ENCODE results near the gene KRT5. TPM values are rescaled to one million over a fixed set of nuclear protein-coding genes. Genes with fewer than 3 reads are reported as not detected.

Gene KRT5
- total RNA-seq, 2 donors from 2014 or later, result not detected

- no peak overlapping the region for H3K4me3 Mint-ChIP-seq
- H3K4me1 Mint-ChIP-seq, result no peaks in the 10 kb centered on the region
- no peaks in the 10 kb centered on the region for H3K36me3 Mint-ChIP-seq (ENCODE audit: low read depth)
- H3K9me3 Mint-ChIP-seq, result no peaks in the 10 kb centered on the region
- H3K27me3 Mint-ChIP-seq, result no peaks in the 10 kb centered on the region
- no peak for ATAC-seq (replicated peaks)
- no peak overlapping the region for H3K27ac Mint-ChIP-seq
These were observed 10.2 kb upstream of the KRT5 start for GRCh38 chr12:52530366-52530765.

DNA sequence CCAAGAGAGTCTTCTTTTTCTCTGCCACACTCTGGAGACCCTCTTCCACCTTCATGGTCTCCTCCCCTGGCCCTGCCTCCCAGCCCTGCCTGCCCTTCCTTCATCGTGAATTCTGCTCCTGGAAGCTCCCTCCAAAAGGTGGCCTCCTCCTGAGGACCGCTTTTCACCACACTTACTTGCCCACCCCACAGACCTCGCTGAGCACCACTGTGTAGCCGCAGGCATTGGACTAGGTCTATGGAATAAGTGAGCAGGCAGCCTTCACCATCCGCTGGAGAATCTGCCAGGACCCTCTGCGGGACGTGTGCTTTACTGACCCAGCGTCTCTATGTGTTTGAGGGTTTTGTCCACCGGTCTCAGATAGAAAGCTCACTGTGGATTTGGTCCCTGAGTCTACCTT lies 9.7 kb upstream of the KRT5 start:
- Mint-ChIP-seq H3K36me3 (ENCODE audit: low read depth) (no peaks in the 10 kb centered on the region), H3K27me3 (no peaks in the 10 kb centered on the region), H3K27ac (no peak overlapping the region), H3K4me3 (no peak overlapping the region), H3K4me1 (no peaks in the 10 kb centered on the region), H3K9me3 (no peaks in the 10 kb centered on the region)
- ATAC-seq (replicated peaks), result no peak

- no peak for ATAC-seq (replicated peaks)
- H3K4me3 Mint-ChIP-seq, result no peak overlapping the region
- no peaks in the 10 kb centered on the region for H3K27me3 Mint-ChIP-seq
- no peak overlapping the region for H3K27ac Mint-ChIP-seq
- no peaks in the 10 kb centered on the region for H3K4me1 Mint-ChIP-seq
- H3K9me3 Mint-ChIP-seq, result no peaks in the 10 kb centered on the region
- no peaks in the 10 kb centered on the region for H3K36me3 Mint-ChIP-seq (ENCODE audit: low read depth)
These were observed 9.2 kb upstream of the KRT5 start for GRCh38 chr12:52529417-52529816.

DNA sequence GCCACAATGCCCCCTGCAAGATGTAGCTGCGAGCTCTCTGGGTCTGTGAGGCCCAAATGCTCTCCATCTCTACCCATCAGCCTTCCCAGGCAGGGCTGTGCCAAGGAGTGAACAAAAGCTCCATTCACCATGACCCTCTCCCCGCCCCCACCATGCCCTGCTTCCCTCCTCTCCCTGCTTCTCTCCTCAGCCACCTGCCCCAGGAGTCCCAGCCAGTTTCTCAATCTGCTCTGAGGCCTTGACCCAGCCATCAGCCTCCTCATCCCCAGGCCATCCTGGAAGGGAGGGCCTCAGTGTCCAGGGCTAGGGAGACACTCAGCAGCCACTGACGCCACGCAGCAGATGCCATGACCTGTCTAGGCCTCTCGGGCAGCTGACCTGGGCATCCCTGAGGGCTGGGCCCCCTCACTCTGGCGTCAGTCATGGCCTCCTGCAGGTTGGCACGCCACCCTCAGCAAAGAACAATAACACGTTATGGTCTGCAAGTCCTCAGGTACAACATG lies 8.5 kb upstream of the KRT5 start:
- no peaks in the 10 kb centered on the region for H3K36me3 Mint-ChIP-seq (ENCODE audit: low read depth)
- no peaks in the 10 kb centered on the region for H3K27me3 Mint-ChIP-seq
- no peak overlapping the region for H3K4me3 Mint-ChIP-seq
- H3K9me3 Mint-ChIP-seq, result no peaks in the 10 kb centered on the region
- no peak for ATAC-seq (replicated peaks)
- H3K27ac Mint-ChIP-seq, result no peak overlapping the region
- H3K4me1 Mint-ChIP-seq, result no peaks in the 10 kb centered on the region

DNA sequence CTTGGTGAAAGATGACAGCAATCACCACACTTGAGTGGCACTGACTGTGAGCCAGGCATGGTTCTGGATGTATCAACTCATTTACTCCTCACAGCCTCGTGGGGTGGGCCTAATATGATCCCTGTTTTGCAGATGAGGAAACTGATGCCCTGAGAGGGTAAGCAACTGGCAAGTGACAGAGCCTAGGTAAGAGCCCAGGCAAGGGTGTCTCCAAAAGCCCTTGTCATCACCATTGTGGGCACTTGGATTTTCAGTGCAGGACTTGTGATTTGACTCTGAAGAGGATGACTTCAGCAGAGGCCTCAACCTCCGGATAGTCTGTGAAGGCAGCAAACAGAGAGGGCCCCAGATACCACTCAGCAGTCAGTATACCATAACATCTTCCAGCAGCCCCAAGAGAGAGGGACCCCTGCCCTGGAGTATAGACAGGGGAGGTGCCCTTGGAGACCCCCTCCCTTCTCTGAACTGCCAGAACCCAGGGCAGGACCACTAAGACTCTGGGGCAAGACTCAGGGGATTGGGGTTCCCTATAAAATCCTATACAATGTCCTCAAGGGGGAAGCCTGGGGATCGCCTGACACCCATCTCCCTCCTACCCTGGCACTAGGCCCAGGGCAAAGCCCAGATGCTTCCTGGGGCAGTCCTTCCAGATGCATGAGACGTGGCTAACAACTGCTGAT lies 7.1 kb upstream of the KRT5 start:
- Mint-ChIP-seq H3K36me3 (ENCODE audit: low read depth) (no peaks in the 10 kb centered on the region), H3K4me1 (no peaks in the 10 kb centered on the region), H3K4me3 (no peak overlapping the region), H3K27me3 (no peaks in the 10 kb centered on the region), H3K27ac (no peak overlapping the region), H3K9me3 (no peaks in the 10 kb centered on the region)
- no peak for ATAC-seq (replicated peaks)

DNA sequence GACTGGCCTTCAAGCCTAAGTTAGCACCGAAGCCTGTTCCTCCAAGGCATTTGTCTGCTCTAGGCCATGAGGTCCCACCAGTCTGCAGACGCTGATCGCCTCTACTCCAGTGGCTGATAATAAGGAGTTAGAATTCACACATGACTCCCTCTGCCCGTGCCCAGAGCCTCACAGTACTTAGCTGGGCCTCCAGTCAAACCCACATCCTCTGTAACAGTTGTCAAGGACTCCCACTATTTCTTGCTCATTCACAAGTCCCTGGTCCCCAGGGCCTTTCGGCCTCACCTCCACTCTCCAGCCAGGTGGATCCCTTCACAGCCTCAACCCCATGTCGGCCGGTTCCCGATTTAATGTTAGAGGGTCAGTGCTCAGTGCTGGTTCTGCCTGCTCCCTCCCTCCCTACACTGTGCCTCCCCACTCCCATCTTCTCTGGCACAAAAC lies 6.3 kb upstream of the KRT5 start:
- H3K4me1 Mint-ChIP-seq, result no peaks in the 10 kb centered on the region

DNA sequence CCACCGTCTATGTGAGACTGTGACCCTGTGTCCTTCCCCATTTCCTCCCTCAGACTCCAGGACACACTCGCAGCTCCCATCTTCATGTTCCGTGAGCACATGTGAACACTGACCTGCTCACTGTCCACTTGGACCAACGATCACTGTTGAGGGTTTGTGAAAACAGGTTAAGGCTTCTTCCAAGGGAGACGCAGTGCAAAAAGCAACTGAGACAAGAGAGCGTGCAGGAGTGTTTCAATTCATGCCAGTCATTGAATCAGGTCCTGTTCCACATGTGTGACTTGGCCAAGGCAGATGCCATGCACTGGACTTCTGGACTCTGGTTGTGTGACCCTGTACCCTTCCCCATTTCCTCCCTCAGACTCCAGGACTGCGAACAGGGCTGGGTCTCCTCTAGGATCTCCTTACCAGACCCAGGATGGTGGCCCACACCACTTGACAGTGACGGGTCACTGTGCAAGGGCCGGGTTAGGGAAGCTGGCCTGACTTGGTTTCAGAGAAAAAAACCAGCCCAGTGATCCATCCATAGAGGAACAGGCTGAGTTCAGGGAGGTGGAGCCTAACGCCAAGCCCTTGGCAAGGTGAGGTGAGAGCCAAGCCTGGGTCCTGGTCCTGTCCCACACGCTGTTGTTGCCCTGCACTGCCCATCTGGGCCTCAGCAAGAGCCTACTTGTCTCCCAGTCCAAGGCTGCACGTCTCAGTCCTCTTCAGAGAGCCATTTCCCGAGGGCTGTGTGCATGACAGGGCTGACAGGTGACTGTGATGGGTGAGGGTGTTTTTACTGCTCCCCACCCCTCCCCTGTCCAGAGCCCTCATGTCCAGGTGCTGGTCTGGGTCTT lies 5.7 kb upstream of the KRT5 start:
- Mint-ChIP-seq H3K27ac (no peak overlapping the region), H3K27me3 (peaks cover 3% of the 10 kb centered on the region), H3K9me3 (no peaks in the 10 kb centered on the region), H3K36me3 (ENCODE audit: low read depth) (no peaks in the 10 kb centered on the region), H3K4me3 (no peak overlapping the region), H3K4me1 (no peaks in the 10 kb centered on the region)
- no peak for ATAC-seq (replicated peaks)

More for the DNA sequence above, 6.3 kb upstream of the KRT5 start:
- Mint-ChIP-seq H3K27me3 (peaks cover 3% of the 10 kb centered on the region), H3K36me3 (ENCODE audit: low read depth) (no peaks in the 10 kb centered on the region), H3K27ac (no peak overlapping the region), H3K9me3 (no peaks in the 10 kb centered on the region), H3K4me3 (no peak overlapping the region)
- no peak for ATAC-seq (replicated peaks)

GRCh38 chr12:52524898-52525591 lies 4.9 kb upstream of the KRT5 start:
- ATAC-seq (replicated peaks), result no peak
- Mint-ChIP-seq H3K27ac (no peak overlapping the region), H3K9me3 (no peaks in the 10 kb centered on the region), H3K4me3 (no peak overlapping the region), H3K27me3 (peaks cover 3% of the 10 kb centered on the region), H3K4me1 (no peaks in the 10 kb centered on the region), H3K36me3 (ENCODE audit: low read depth) (no peaks in the 10 kb centered on the region)

- Mint-ChIP-seq H3K36me3 (ENCODE audit: low read depth) (no peaks in the 10 kb centered on the region), H3K27ac (no peak overlapping the region), H3K9me3 (no peaks in the 10 kb centered on the region), H3K4me1 (no peaks in the 10 kb centered on the region), H3K27me3 (peaks cover 3% of the 10 kb centered on the region), H3K4me3 (no peak overlapping the region)
- no peak for ATAC-seq (replicated peaks)
These were observed 4.2 kb upstream of the KRT5 start for GRCh38 chr12:52524241-52524897.

GRCh38 chr12:52523824-52524223 lies 3.6 kb upstream of the KRT5 start:
- Mint-ChIP-seq H3K36me3 (ENCODE audit: low read depth) (no peaks in the 10 kb centered on the region), H3K27ac (no peak overlapping the region), H3K27me3 (peaks cover 3% of the 10 kb centered on the region)

GRCh38 chr12:52522346-52523011 lies 2.3 kb upstream of the KRT5 start:
- Mint-ChIP-seq H3K4me1 (no peaks in the 10 kb centered on the region), H3K27me3 (peaks cover 3% of the 10 kb centered on the region), H3K9me3 (no peaks in the 10 kb centered on the region), H3K4me3 (no peak overlapping the region), H3K27ac (no peak overlapping the region), H3K36me3 (ENCODE audit: low read depth) (no peaks in the 10 kb centered on the region)
- no peak for ATAC-seq (replicated peaks)

More at GRCh38 chr12:52523824-52524223, 3.6 kb upstream of the KRT5 start:
- H3K4me3 Mint-ChIP-seq, result no peak overlapping the region
- no peaks in the 10 kb centered on the region for H3K9me3 Mint-ChIP-seq
- no peak for ATAC-seq (replicated peaks)
- no peaks in the 10 kb centered on the region for H3K4me1 Mint-ChIP-seq

- no peak overlapping the region for H3K4me3 Mint-ChIP-seq
- no peaks in the 10 kb centered on the region for H3K4me1 Mint-ChIP-seq
- H3K27me3 Mint-ChIP-seq, result peaks cover 3% of the 10 kb centered on the region
- no peaks in the 10 kb centered on the region for H3K36me3 Mint-ChIP-seq (ENCODE audit: low read depth)
- no peak overlapping the region for H3K27ac Mint-ChIP-seq
- no peak for ATAC-seq (replicated peaks)
- H3K9me3 Mint-ChIP-seq, result no peaks in the 10 kb centered on the region
These were observed 1.5 kb upstream of the KRT5 start for GRCh38 chr12:52521568-52522266.

- no peaks in the 10 kb centered on the region for H3K4me1 Mint-ChIP-seq
- no peak for ATAC-seq (replicated peaks)
- peaks cover 3% of the 10 kb centered on the region for H3K27me3 Mint-ChIP-seq
- no peak overlapping the region for H3K4me3 Mint-ChIP-seq
- no peaks in the 10 kb centered on the region for H3K36me3 Mint-ChIP-seq (ENCODE audit: low read depth)
- no peaks in the 10 kb centered on the region for H3K9me3 Mint-ChIP-seq
- no peak overlapping the region for H3K27ac Mint-ChIP-seq
These were observed 977 bp upstream of the KRT5 start for GRCh38 chr12:52521175-52521567.

Data from activated T-helper 17 cell treated with anti-CD3 and anti-CD28 coated beads, Interleukin-2, amount 50 U/mL, for 72 hours (primary cell).